Measurements from ENCODE around the gene RMND1. TPM values are rescaled to one million over a fixed set of nuclear protein-coding genes. Genes with fewer than 3 reads are reported as not detected.
A peak's percentile ranks its signal among the peaks of the same experiment; 100 is the strongest.

RMND1 gene
- total and polyA plus RNA-seq, 2 of the 13 experiments (the other 11 are each of a cell fraction or from before 2014, with no cell fraction given) = 34.0 to 72.5 TPM

- TF ChIP-seq HNF1A (IDR thresholded peaks at IDR 0.05; ENCODE audit: low read depth) (peak; percentile 86), HNF1A (CRISPR knock-in tag; IDR thresholded peaks at IDR 0.05; ENCODE audit: borderline replicate concordance) (peak; percentile 60; the same call in 1 of the 2 replicates), GATAD2A (CRISPR knock-in tag; IDR thresholded peaks at IDR 0.05) (peak; percentile 68; the same call in 1 of the 2 replicates), KDM6A (CRISPR knock-in tag; IDR thresholded peaks at IDR 0.05; ENCODE audit: low read depth) (peak; percentile 36; the same call in 1 of the 2 replicates), DRAP1 (CRISPR knock-in tag; IDR thresholded peaks at IDR 0.05) (peak; percentile 45; the same call in 1 of the 2 replicates), ZBTB25 (CRISPR knock-in tag; IDR thresholded peaks at IDR 0.05) (no peak; the same call in 1 of the 2 replicates), HNF4G (IDR thresholded peaks at IDR 0.05; ENCODE audit: borderline replicate concordance, low read depth, low read length) (peak; percentile 10; the same call in 1 of the 2 replicates), HNF4G (CRISPR knock-in tag; IDR thresholded peaks at IDR 0.05; ENCODE audit: borderline replicate concordance, low read depth) (no peak), MAX (IDR thresholded peaks at IDR 0.05) (peak; percentile 82), ZMYM4 (CRISPR knock-in tag; IDR thresholded peaks at IDR 0.05) (peak; percentile 78), FIP1L1 (IDR thresholded peaks at IDR 0.05; ENCODE audit: borderline replicate concordance, insufficient read depth, low read depth, low read length) (no peak), NFIB (CRISPR knock-in tag; IDR thresholded peaks at IDR 0.05; ENCODE audit: borderline replicate concordance) (no peak), ARNT2 (CRISPR knock-in tag; IDR thresholded peaks at IDR 0.05; ENCODE audit: low read depth) (0 out of 2 replicates have a peak, but pooled peaks have one; percentile 30), MZF1 (CRISPR knock-in tag; IDR thresholded peaks at IDR 0.05; ENCODE audit: borderline replicate concordance) (no peak), ZNF644 (CRISPR knock-in tag; IDR thresholded peaks at IDR 0.05; ENCODE audit: low read depth) (peak; percentile 65; the same call in 1 of the 2 replicates), UBTF (CRISPR knock-in tag; IDR thresholded peaks at IDR 0.05) (no peak), ZBTB10 (CRISPR knock-in tag; IDR thresholded peaks at IDR 0.05; ENCODE audit: borderline replicate concordance) (no peak)
Observed at GRCh38 chr6:151436802-151437201, 15.1 kb downstream of the RMND1 start (continued).

All from HepG2 (cell line).